ENCODE measurements around the gene SUSD3.

- TF ChIP-seq CREB1 (IDR thresholded peaks at IDR 0.05; ENCODE audit: low read depth), result no peak
- TF ChIP-seq TAF1 (IDR thresholded peaks at IDR 0.05; ENCODE audit: borderline replicate concordance, low read depth, low read length), result no peak
- no peak for TF ChIP-seq NRF1 (conservative IDR thresholded peaks at IDR 0.05; ENCODE audit: low read depth, low read length)
- TF ChIP-seq TCF3 (IDR thresholded peaks at IDR 0.05; ENCODE audit: borderline replicate concordance, insufficient read depth, low read depth, low read length), result no peak
- TF ChIP-seq USF1 (IDR thresholded peaks at IDR 0.05; ENCODE audit: borderline replicate concordance, extremely low read length, insufficient read depth, low read depth, low read length), result no peak
- no peak for TF ChIP-seq REST (IDR thresholded peaks at IDR 0.05; ENCODE audit: low read depth, low read length)
- no peak for TF ChIP-seq ATF2 (IDR thresholded peaks at IDR 0.05; ENCODE audit: low read length)
- TF ChIP-seq MXI1 (IDR thresholded peaks at IDR 0.05; ENCODE audit: low read depth, low read length), result no peak
- TF ChIP-seq MAX (IDR thresholded peaks at IDR 0.05; ENCODE audit: low read depth, low read length), result no peak
- TF ChIP-seq SIX5 (IDR thresholded peaks at IDR 0.05; ENCODE audit: low read depth, low read length, severe bottlenecking), result no peak
- no peak for TF ChIP-seq CTCF (IDR thresholded peaks at IDR 0.05 in 2 of 3, conservative IDR thresholded peaks at IDR 0.05 in 1 of 3; ENCODE audit: control insufficient read depth in 2 of 3, extremely low read depth in 1 of 3, insufficient read depth in 1 of 3, low read depth in 3 of 3, low read length in 3 of 3)
Measured at GRCh38 chr9:93121316-93122241, 63.1 kb downstream of the SUSD3 start.
